Liver (tissue), 9 donors: ENCODE results near the gene MYOM1. TPM values are rescaled to one million over a fixed set of nuclear protein-coding genes. Genes with fewer than 3 reads are reported as not detected.

ENCODE experiments used
- DNase-seq: peaks from one replicate; pipeline ENCODE4 v3.0.0-alpha.2; 2017; ENCODE audit warnings: low spot score
- H3K27ac ChIP-seq, 2 donors: one replicate each; pipeline ENCODE4 v1.7.0; 2013; ENCODE audit warnings: inconsistent platforms in 2 of 2, low read length in 2 of 2, control low read depth in 1 of 2, low read depth in 1 of 2, mild to moderate bottlenecking in 1 of 2
- H3K27me3 ChIP-seq, 4 donors: one replicate each; pipeline versions ENCODE4 v1.6.1 to v1.7.0; 2013; ENCODE audit warnings: low read length in 3 of 4, inconsistent platforms in 1 of 4, mild to moderate bottlenecking in 1 of 4, moderate library complexity in 1 of 4; ENCODE audit not compliant: control insufficient read depth in 4 of 4, insufficient read depth in 4 of 4
- H3K36me3 ChIP-seq, 4 donors: one replicate each; pipeline versions ENCODE4 v1.6.1 to v1.7.0; 2013; ENCODE audit warnings: low read length in 3 of 4, mild to moderate bottlenecking in 3 of 4, low read depth in 1 of 4, moderate library complexity in 1 of 4; ENCODE audit not compliant: control insufficient read depth in 4 of 4, insufficient read depth in 3 of 4
- H3K4me1 ChIP-seq, 4 donors: one replicate each; pipeline versions ENCODE4 v1.6.1 to v1.7.0; 2013; ENCODE audit warnings: low read length in 3 of 4, mild to moderate bottlenecking in 3 of 4, moderate library complexity in 1 of 4; ENCODE audit not compliant: control insufficient read depth in 4 of 4, insufficient read depth in 4 of 4
- H3K4me3 ChIP-seq, 3 donors: one replicate each; pipeline versions ENCODE4 v1.6.1 to v1.7.0; 2013; ENCODE audit warnings: low read length in 3 of 3, control low read depth in 1 of 3, low read depth in 1 of 3, mild to moderate bottlenecking in 1 of 3
- H3K9ac ChIP-seq, 2 donors: one replicate each; pipeline ENCODE4 v1.7.0; 2013; ENCODE audit warnings: low read length in 2 of 2, mild to moderate bottlenecking in 2 of 2, moderate library complexity in 2 of 2, control low read depth in 1 of 2, low read depth in 1 of 2
- H3K9me3 ChIP-seq, 4 donors: one replicate each; pipeline versions ENCODE4 v1.6.1 to v1.7.0; 2013; ENCODE audit warnings: low read length in 3 of 4; ENCODE audit not compliant: control insufficient read depth in 4 of 4
- CTCF ChIP-seq: fragments of 150-350 bp; IDR thresholded peaks from 2 replicates; pipeline ENCODE4 v1.5.1; 2017; ENCODE audit warnings: improper control_type of control experiment, low read depth, low read length; ENCODE audit not compliant: missing input control
- EGR1 ChIP-seq, 2 donors: IDR thresholded peaks; 2 replicates each; pipeline ENCODE4 v1.6.1; 2016 to 2018; ENCODE audit warnings: antibody characterized with exemption in 2 of 2, low read depth in 2 of 2
- FOXA1 ChIP-seq: IDR thresholded peaks from 2 replicates; pipeline ENCODE4 v1.6.1; 2016; ENCODE audit warnings: antibody characterized with exemption
- FOXA2 ChIP-seq: IDR thresholded peaks from 2 replicates; pipeline ENCODE4 v1.6.1; 2016; ENCODE audit warnings: antibody characterized with exemption
- HNF4A ChIP-seq, 2 donors: conservative IDR thresholded peaks; 2 replicates each; pipeline ENCODE4 v1.6.1; 2016; ENCODE audit warnings: antibody characterized with exemption in 2 of 2, mild to moderate bottlenecking in 2 of 2
- MAX ChIP-seq: IDR thresholded peaks from 2 replicates; pipeline ENCODE4 v1.6.1; 2016; ENCODE audit warnings: antibody characterized with exemption
- NR2F2 ChIP-seq: IDR thresholded peaks from 2 replicates; pipeline ENCODE4 v1.6.1; 2016; ENCODE audit warnings: antibody characterized with exemption
- RXRA ChIP-seq, 2 donors: IDR thresholded peaks; 2 replicates each; pipeline ENCODE4 v1.6.1; 2017 to 2018; ENCODE audit warnings: antibody characterized with exemption in 2 of 2, mild to moderate bottlenecking in 1 of 2
- SP1 ChIP-seq: IDR thresholded peaks from 2 replicates; pipeline ENCODE4 v1.6.1; 2018; ENCODE audit warnings: antibody characterized with exemption, mild to moderate bottlenecking
- ZBTB33 ChIP-seq: IDR thresholded peaks from 2 replicates; pipeline ENCODE4 v1.6.1; 2016; ENCODE audit warnings: antibody characterized with exemption
- WGBS: extraction: QIAGEN DNeasy Blood & Tissue Kit; methylation state at CpG from one replicate; pipeline ENCODE4 v1.1.7; 2013; 5-methylcytosine and 5-hydroxymethylcytosine counted together
- polyA plus RNA-seq, 2 donors: library from polyadenylated mRNA; stranded (reverse) in 1 of 2; unstranded in 1 of 2; fragments of 200-250 nt in 1 of 2; fragments of >200 nt in 1 of 2; fragmentation: Nextera tagmentation in 1 of 2; extraction: Ambion mirVana in 1 of 2; gene quantifications; one replicate each; pipeline versions ENCODE4 v1.2.1 to v1.2.3, GENCODE V29; 2013 to 2015
- total RNA-seq, 2 donors: library from RNA; depleted of rRNA; stranded (reverse); fragments of >200 nt; gene quantifications; one replicate each; pipeline ENCODE4 v1.2.3, GENCODE V29; 2014
- donor health status: healthy.
- donor health status: healthy.
- donor health status: healthy.
- donor health status: healthy.
- donor health status: healthy.

Gene MYOM1
- total and polyA plus RNA-seq, 4 donors, result 10.1 to 48.4 (median 21.3) TPM

- WGBS, result 36% methylated on average over 2 of the region's 2 CpGs
- Histone ChIP-seq H3K4me3 (no peak overlapping the region), H3K27ac (peak overlapping the region in 1 of 2 donors; percentile 74), H3K27me3 (no peaks in the 10 kb centered on the region), H3K9ac (no peak overlapping the region), H3K9me3 (no peaks in the 10 kb centered on the region), H3K36me3 (no peaks in the 10 kb centered on the region), H3K4me1 (peaks cover 5 to 22% (median 16%) of the 10 kb centered on the region in 4 donors)
- DNase-seq, result no peak
- TF ChIP-seq EGR1 (IDR thresholded peaks at IDR 0.05; ENCODE audit: low read depth in 2 of 2) (no peak), ZBTB33 (no peak), HNF4A (conservative IDR thresholded peaks at IDR 0.05) (peak in 1 of 2 donors; percentile 4), RXRA (IDR thresholded peaks at IDR 0.05) (peak in 1 of 2 donors; percentile 28), CTCF (no peak), SP1 (no peak), FOXA2 (no peak)
Measured at GRCh38 chr18:3175195-3175758, 44.5 kb downstream of the MYOM1 start.

GRCh38 chr18:3172097-3172496 is 47.7 kb downstream of the MYOM1 start:
- no peak overlapping the region for H3K4me3 ChIP-seq
- peaks cover 5 to 22% (median 16%) of the 10 kb centered on the region in 4 donors for H3K4me1 ChIP-seq
- no peak for DNase-seq
- H3K27ac ChIP-seq, result no peak overlapping the region
- TF ChIP-seq HNF4A (conservative IDR thresholded peaks at IDR 0.05), result no peak
- peak in 1 of 2 donors; percentile 12 for TF ChIP-seq RXRA (IDR thresholded peaks at IDR 0.05)
- 59% methylated on average over 3 of the region's 3 CpGs for WGBS
- H3K9me3 ChIP-seq, result no peaks in the 10 kb centered on the region
- no peak overlapping the region for H3K9ac ChIP-seq
- H3K27me3 ChIP-seq, result no peaks in the 10 kb centered on the region
- no peaks in the 10 kb centered on the region for H3K36me3 ChIP-seq

- Histone ChIP-seq H3K9ac (no peak overlapping the region), H3K36me3 (no peaks in the 10 kb centered on the region), H3K4me3 (no peak overlapping the region), H3K27ac (no peak overlapping the region), H3K27me3 (no peaks in the 10 kb centered on the region), H3K4me1 (peaks cover 5 to 22% (median 16%) of the 10 kb centered on the region in 4 donors), H3K9me3 (no peaks in the 10 kb centered on the region)
- WGBS, result 62% methylated on average over 4 of the region's 4 CpGs
- no peak for DNase-seq
- TF ChIP-seq MAX (no peak), NR2F2 (no peak), FOXA1 (no peak)
Measured at GRCh38 chr18:3171631-3172030, 48.1 kb downstream of the MYOM1 start.
